Omental fat pad (tissue), 4 donors: ENCODE results near the gene FKBP5. TPM values are rescaled to one million over a fixed set of nuclear protein-coding genes. Genes with fewer than 3 reads are reported as not detected.

Experiments used
- ATAC-seq: fragments of 150-250 bp; one replicate; pipeline ENCODE4 v1.9.1; 2016; ENCODE audit warnings: mild to moderate bottlenecking, moderate library complexity; ENCODE audit not compliant: low FRiP score
- DNase-seq: peaks from one replicate; pipeline ENCODE4 v3.0.0-alpha.2; 2019; ENCODE audit warnings: low spot score
- CTCF ChIP-seq, 3 donors: fragments of 450-650 bp; IDR thresholded peaks; one replicate each; pipeline ENCODE4 v1.5.1; 2016 to 2017; ENCODE audit warnings: antibody characterized with exemption in 3 of 3, mild to moderate bottlenecking in 3 of 3, moderate library complexity in 2 of 3
- total RNA-seq, 4 donors: library from RNA; depleted of rRNA; stranded (reverse); fragments of >200 nt; gene quantifications; one replicate each; pipeline ENCODE4 v1.1.0, GENCODE V29; 2016

FKBP5 gene
- total RNA-seq, 4 donors from 2014 or later, result 257 to 722 (median 366) TPM

- no peak for DNase-seq
- ATAC-seq, result no peak
- no peak for TF ChIP-seq CTCF (IDR thresholded peaks at IDR 0.05)
Observed at GRCh38 chr6:35716798-35717197, 28.1 kb upstream of the FKBP5 start.

- ATAC-seq, result no peak
- DNase-seq, result no peak
- TF ChIP-seq CTCF (IDR thresholded peaks at IDR 0.05), result no peak
Observed at GRCh38 chr6:35713006-35713767, 24.5 kb upstream of the FKBP5 start.

- no peak for DNase-seq
- no peak for TF ChIP-seq CTCF (IDR thresholded peaks at IDR 0.05)
- ATAC-seq, result no peak
Observed at GRCh38 chr6:35711731-35712130, 23.0 kb upstream of the FKBP5 start.

- DNase-seq, result no peak
- ATAC-seq, result peak; percentile 77
- no peak for TF ChIP-seq CTCF (IDR thresholded peaks at IDR 0.05)
Observed at GRCh38 chr6:35710241-35710847, 21.6 kb upstream of the FKBP5 start.

GRCh38 chr6:35708585-35708984 is 19.9 kb upstream of the FKBP5 start:
- no peak for TF ChIP-seq CTCF (IDR thresholded peaks at IDR 0.05)
- DNase-seq, result no peak
- ATAC-seq, result no peak

- no peak for TF ChIP-seq CTCF (IDR thresholded peaks at IDR 0.05)
- DNase-seq, result no peak
- ATAC-seq, result no peak
Observed at GRCh38 chr6:35707714-35708407, 19.1 kb upstream of the FKBP5 start.
